ENCODE data around the gene EMC7. TPM values are rescaled to one million over a fixed set of nuclear protein-coding genes. Genes with fewer than 3 reads are reported as not detected.

EMC7 gene
- total and polyA plus RNA-seq, 2 of the 13 experiments (the other 11 are each of a cell fraction or from before 2014, with no cell fraction given): 46.8 to 113 TPM

GRCh38 chr15:34038023-34038870 lies 63.4 kb downstream of the EMC7 start (continued):
- no peak for TF ChIP-seq TRAFD1 (CRISPR knock-in tag; IDR thresholded peaks at IDR 0.05; ENCODE audit: borderline replicate concordance)
- TF ChIP-seq TCF7 (IDR thresholded peaks at IDR 0.05; ENCODE audit: low read depth): no peak
- TF ChIP-seq, protein P1, sequence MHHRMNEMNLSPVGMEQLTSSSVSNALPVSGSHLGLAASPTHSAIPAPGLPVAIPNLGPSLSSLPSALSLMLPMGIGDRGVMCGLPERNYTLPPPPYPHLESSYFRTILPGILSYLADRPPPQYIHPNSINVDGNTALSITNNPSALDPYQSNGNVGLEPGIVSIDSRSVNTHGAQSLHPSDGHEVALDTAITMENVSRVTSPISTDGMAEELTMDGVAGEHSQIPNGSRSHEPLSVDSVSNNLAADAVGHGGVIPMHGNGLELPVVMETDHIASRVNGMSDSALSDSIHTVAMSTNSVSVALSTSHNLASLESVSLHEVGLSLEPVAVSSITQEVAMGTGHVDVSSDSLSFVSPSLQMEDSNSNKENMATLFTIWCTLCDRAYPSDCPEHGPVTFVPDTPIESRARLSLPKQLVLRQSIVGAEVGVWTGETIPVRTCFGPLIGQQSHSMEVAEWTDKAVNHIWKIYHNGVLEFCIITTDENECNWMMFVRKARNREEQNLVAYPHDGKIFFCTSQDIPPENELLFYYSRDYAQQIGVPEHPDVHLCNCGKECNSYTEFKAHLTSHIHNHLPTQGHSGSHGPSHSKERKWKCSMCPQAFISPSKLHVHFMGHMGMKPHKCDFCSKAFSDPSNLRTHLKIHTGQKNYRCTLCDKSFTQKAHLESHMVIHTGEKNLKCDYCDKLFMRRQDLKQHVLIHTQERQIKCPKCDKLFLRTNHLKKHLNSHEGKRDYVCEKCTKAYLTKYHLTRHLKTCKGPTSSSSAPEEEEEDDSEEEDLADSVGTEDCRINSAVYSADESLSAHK (CRISPR knock-in tag; IDR thresholded peaks at IDR 0.05; ENCODE audit: borderline replicate concordance): no peak
- TF ChIP-seq PAWR (CRISPR knock-in tag; IDR thresholded peaks at IDR 0.05; ENCODE audit: borderline replicate concordance): no peak
- TF ChIP-seq RBFOX2 (IDR thresholded peaks at IDR 0.05; ENCODE audit: low read depth, low read length): peak; percentile 94
- no peak for TF ChIP-seq NFATC3 (CRISPR knock-in tag; IDR thresholded peaks at IDR 0.05)
- TF ChIP-seq, protein P2, sequence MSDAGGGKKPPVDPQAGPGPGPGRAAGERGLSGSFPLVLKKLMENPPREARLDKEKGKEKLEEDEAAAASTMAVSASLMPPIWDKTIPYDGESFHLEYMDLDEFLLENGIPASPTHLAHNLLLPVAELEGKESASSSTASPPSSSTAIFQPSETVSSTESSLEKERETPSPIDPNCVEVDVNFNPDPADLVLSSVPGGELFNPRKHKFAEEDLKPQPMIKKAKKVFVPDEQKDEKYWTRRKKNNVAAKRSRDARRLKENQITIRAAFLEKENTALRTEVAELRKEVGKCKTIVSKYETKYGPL (CRISPR knock-in tag; IDR thresholded peaks at IDR 0.05): no peak
- no peak for TF ChIP-seq SOX6 (IDR thresholded peaks at IDR 0.05)
- TF ChIP-seq SOX6 (CRISPR knock-in tag; IDR thresholded peaks at IDR 0.05): no peak
- no peak for TF ChIP-seq PBX3 (CRISPR knock-in tag; IDR thresholded peaks at IDR 0.05; ENCODE audit: borderline replicate concordance)
- no peak for TF ChIP-seq ZFP36L1 (CRISPR knock-in tag; IDR thresholded peaks at IDR 0.05)
- TF ChIP-seq RARG (CRISPR knock-in tag; IDR thresholded peaks at IDR 0.05; ENCODE audit: low read depth): no peak
- no peak for TF ChIP-seq NFIB (CRISPR knock-in tag; IDR thresholded peaks at IDR 0.05; ENCODE audit: borderline replicate concordance)
- TF ChIP-seq, protein P3, sequence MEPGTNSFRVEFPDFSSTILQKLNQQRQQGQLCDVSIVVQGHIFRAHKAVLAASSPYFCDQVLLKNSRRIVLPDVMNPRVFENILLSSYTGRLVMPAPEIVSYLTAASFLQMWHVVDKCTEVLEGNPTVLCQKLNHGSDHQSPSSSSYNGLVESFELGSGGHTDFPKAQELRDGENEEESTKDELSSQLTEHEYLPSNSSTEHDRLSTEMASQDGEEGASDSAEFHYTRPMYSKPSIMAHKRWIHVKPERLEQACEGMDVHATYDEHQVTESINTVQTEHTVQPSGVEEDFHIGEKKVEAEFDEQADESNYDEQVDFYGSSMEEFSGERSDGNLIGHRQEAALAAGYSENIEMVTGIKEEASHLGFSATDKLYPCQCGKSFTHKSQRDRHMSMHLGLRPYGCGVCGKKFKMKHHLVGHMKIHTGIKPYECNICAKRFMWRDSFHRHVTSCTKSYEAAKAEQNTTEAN (CRISPR knock-in tag; conservative IDR thresholded peaks at IDR 0.05): peak; percentile 74
- TF ChIP-seq ZNF530 (CRISPR knock-in tag; IDR thresholded peaks at IDR 0.05; ENCODE audit: low read depth): no peak
- TF ChIP-seq ZNF629 (CRISPR knock-in tag; conservative IDR thresholded peaks at IDR 0.05): no peak
- TF ChIP-seq TCF12 (IDR thresholded peaks at IDR 0.05): no peak
- TF ChIP-seq TCF12 (CRISPR knock-in tag; IDR thresholded peaks at IDR 0.05): no peak
- no peak for TF ChIP-seq HCFC1 (IDR thresholded peaks at IDR 0.05; ENCODE audit: low read depth, low read length)
- TF ChIP-seq MEIS2 (CRISPR knock-in tag; IDR thresholded peaks at IDR 0.05): peak; percentile 83

Data from HepG2 (cell line).